H1 (cell line): ENCODE measurements around the gene ARID1B. TPM values are rescaled to one million over a fixed set of nuclear protein-coding genes. Genes with fewer than 3 reads are reported as not detected.

Source experiments
- CHD2 ChIP-seq: IDR thresholded peaks from 2 replicates; pipeline ENCODE4 v1.6.1; 2012; ENCODE audit warnings: low read length, improper control_type of control experiment
- EGR1 ChIP-seq: IDR thresholded peaks from 2 replicates; pipeline ENCODE4 v1.6.1; 2011; ENCODE audit warnings: low read depth, low read length, borderline replicate concordance
- HDAC6 ChIP-seq: IDR thresholded peaks from one replicate; pipeline ENCODE4 v1.7.1; 2012; ENCODE audit warnings: low read depth, mild to moderate bottlenecking, inconsistent platforms, low read length, moderate library complexity
- SP4 ChIP-seq: IDR thresholded peaks from 2 replicates; pipeline ENCODE4 v1.6.1; 2012; ENCODE audit warnings: low read length, inconsistent platforms
- TAF7 ChIP-seq: optimal IDR thresholded peaks from 2 replicates; pipeline ENCODE3; 2011; ENCODE audit warnings: low read depth, mild to moderate bottlenecking, inconsistent platforms, low read length, moderate library complexity, borderline replicate concordance
- polyA plus RNA-seq, 7 experiments: library from polyadenylated mRNA; depleted of rRNA in 3 of 7; stranded (reverse) in 5 of 7; unstranded in 2 of 7; fragments of >200 nt in 5 of 7; fragments of 200-250 nt in 2 of 7; gene quantifications; 1 replicate in 5 of 7; 2 replicates in 1 of 7; 4 replicates in 1 of 7; pipeline versions ENCODE4 v1.2.1 to v1.2.3, GENCODE V29; 2011 to 2013; ENCODE audit warnings: missing spikeins in 2 of 7, mixed read lengths in 2 of 7
- total RNA-seq: library from RNA; stranded (reverse); fragmentation: NEBNext Ultra II Directional; extraction: Animal tissue kit (Norgen Biotek cat#: 25700); gene quantifications from 2 replicates; pipeline ENCODE4 v1.2.1, GENCODE V29; 2021

The ARID1B gene
- total and polyA plus RNA-seq, 2 of the 8 experiments (the other 6 are each of a cell fraction or from before 2014, with no cell fraction given) = 24.3 to 70.3 TPM

DNA sequence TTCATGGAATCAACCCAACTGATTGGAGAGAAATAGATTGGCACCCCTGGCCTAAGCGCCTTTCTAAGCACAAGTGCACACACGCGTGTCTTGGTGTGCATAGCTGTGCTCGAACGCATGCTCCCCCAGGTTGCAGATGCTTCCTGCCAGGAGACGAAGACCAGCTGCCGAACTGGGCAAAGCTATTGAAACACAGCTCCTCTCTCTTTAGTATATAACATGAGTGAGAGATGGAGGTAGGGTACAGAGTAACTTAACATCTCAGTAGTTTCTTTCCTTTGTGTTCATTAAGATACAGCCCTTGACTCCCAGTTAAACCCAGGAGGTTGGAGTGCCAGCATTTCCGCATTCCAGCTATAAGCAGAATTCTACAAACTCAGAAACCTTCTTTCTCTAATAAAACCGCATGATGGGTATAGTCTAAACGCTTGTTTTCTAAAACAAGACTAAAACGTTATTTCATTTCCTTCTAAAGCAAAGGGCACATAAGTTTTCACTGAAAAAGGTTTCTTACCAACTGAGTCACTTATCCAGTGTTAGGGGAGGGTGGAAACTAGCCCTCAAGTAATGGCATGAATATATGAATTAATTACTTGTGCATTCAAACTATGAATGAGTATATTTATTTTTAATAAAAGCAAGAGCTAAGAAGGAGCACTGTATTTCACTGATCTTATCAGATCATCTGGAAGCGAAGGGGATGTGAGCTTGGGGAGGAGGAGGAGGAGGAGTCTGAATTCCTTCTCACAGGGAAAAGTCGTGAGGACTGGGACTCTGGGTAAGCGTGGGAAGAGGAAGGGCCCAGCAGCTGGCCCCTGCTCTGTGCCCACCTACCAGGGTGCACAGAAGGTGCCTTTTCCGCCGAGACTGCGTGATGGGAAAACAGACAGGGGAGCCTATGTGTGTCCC is 367.0 kb downstream of the ARID1B start (continued):
- TF ChIP-seq HDAC6 = no peak
- TF ChIP-seq EGR1 = no peak
- no peak for TF ChIP-seq SP4
- TF ChIP-seq CHD2 = no peak
- no peak for TF ChIP-seq TAF7
